ENCODE data around the gene RBM44.
"Not testable (repeated sequence)": the region's sequence is repeated elsewhere in the genome, so short reads cannot be mapped to it uniquely, and the experiment has no call there.

Gene RBM44

DNA sequence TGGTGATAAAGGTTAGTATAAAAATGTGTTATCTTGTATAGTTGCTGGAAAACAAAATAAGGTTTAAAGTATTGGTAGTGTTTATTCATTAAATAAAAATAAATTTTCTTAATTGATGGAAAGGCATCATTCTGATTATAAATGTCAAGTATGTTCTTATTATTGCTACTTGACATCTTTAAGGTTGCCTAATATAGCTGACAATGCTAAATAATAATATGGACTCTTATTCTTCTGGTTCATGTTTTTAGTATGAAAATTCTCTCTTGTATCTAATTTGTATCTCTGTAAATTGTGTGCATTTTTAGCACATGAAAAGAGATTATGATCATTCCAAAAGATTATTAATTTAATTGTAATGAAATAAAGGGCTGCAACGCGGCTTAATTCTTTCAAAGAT lies 25.0 kb downstream of the RBM44 start:
- TF ChIP-seq, protein P1, sequence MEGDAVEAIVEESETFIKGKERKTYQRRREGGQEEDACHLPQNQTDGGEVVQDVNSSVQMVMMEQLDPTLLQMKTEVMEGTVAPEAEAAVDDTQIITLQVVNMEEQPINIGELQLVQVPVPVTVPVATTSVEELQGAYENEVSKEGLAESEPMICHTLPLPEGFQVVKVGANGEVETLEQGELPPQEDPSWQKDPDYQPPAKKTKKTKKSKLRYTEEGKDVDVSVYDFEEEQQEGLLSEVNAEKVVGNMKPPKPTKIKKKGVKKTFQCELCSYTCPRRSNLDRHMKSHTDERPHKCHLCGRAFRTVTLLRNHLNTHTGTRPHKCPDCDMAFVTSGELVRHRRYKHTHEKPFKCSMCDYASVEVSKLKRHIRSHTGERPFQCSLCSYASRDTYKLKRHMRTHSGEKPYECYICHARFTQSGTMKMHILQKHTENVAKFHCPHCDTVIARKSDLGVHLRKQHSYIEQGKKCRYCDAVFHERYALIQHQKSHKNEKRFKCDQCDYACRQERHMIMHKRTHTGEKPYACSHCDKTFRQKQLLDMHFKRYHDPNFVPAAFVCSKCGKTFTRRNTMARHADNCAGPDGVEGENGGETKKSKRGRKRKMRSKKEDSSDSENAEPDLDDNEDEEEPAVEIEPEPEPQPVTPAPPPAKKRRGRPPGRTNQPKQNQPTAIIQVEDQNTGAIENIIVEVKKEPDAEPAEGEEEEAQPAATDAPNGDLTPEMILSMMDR (conservative IDR thresholded peaks at IDR 0.05; ENCODE audit: low read length), result no peak
- no peak for DNase-seq (ENCODE audit: low read depth)
- no peak overlapping the region for H3K4me3 ChIP-seq (ENCODE audit: low read length)

GRCh38 chr2:237824085-237824484 lies 25.5 kb downstream of the RBM44 start:
- no peak overlapping the region for H3K4me3 ChIP-seq (ENCODE audit: low read length)
- no peak for DNase-seq (ENCODE audit: low read depth)
- TF ChIP-seq, protein P1 (conservative IDR thresholded peaks at IDR 0.05; ENCODE audit: low read length), result no peak

DNA sequence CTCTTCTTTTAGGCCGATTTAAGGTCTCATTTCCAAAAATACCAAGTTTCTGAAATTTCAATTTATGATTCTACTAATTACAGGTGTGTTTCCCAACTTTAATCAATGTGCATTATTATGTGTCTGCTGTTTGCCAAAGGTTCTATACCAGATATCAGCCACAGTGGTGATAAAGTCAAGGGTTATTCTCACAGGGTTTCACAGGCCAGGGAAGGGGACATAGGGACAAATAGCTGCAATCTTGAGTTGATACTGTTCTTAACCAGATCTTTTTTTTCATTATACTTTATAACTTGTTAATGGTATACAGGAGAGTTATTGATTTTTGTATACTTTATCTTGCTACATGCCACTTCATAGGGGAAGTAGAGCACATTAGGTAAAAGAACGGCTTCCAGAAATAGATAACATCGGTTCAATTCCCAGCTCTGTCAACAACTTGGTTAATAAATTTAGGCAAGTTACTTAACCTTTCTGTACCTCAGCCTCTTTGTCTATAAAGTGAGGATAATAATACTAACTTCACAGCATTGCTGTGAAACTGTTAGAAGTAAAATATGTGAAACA lies 28.9 kb downstream of the RBM44 start:
- TF ChIP-seq, protein P1 (conservative IDR thresholded peaks at IDR 0.05; ENCODE audit: low read length), result no peak
- DNase-seq (ENCODE audit: low read depth), result no peak
- H3K4me3 ChIP-seq (ENCODE audit: low read length), result no peak overlapping the region

GRCh38 chr2:237830522-237830921 lies 31.9 kb downstream of the RBM44 start:
- TF ChIP-seq, protein P1 (conservative IDR thresholded peaks at IDR 0.05; ENCODE audit: low read length), result no peak
- no peak overlapping the region for H3K4me3 ChIP-seq (ENCODE audit: low read length)
- no peak for DNase-seq (ENCODE audit: low read depth)

DNA sequence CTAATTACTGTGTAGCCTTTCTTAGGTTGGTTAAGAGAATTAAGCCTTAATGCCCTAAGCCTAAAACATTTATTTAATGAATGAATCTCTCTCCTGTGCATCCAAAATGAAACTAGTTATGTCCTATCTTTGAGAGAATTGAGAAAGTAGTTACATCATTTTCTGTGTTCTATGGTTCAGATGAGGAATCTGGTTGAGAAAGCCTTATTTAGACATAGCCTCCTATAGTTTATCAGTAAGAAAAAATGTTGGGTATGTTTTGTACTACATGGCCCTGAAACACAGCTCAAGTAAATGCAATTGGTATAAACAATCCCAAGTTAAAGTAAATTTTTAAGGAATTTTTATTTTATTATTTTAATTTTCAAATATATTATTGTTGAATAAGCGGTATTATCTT lies 35.0 kb downstream of the RBM44 start:
- peak; percentile 17 for DNase-seq (ENCODE audit: low read depth)
- TF ChIP-seq, protein P1 (conservative IDR thresholded peaks at IDR 0.05; ENCODE audit: low read length), result no peak
- H3K4me3 ChIP-seq (ENCODE audit: low read length), result no peak overlapping the region

GRCh38 chr2:237835372-237835771 lies 36.8 kb downstream of the RBM44 start:
- no peak for DNase-seq (ENCODE audit: low read depth)
- TF ChIP-seq, protein P1 (conservative IDR thresholded peaks at IDR 0.05; ENCODE audit: low read length), result no peak
- H3K4me3 ChIP-seq (ENCODE audit: low read length), result no peak overlapping the region

GRCh38 chr2:237841051-237841450 lies 42.5 kb downstream of the RBM44 start:
- TF ChIP-seq, protein P1 (conservative IDR thresholded peaks at IDR 0.05; ENCODE audit: low read length), result no peak
- H3K4me3 ChIP-seq (ENCODE audit: low read length), result no peak overlapping the region
- DNase-seq (ENCODE audit: low read depth), result no peak

DNA sequence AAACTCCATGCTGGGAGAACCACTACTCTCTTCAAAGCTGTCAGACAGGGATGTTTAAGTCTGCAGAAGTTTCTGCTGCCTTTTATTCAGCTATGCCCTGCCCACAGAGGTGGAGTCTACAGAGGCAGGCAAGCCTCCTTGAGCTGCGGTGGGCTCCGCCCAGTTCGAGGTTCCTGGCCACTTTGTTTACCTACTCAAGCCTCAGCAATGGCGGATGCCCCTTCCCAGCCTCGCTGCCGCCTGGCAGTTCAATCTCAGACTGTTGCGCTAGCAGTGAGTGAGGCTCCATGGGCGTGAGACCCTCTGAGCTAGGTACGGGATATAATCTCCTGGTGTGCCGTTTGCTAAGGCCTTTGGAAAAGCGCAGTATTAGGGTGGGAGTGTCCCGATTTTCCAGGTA lies 50.4 kb downstream of the RBM44 start:
- DNase-seq (ENCODE audit: low read depth); H3K4me3 ChIP-seq (ENCODE audit: low read length): not testable (repeated sequence)
